OCI-LY3 (cell line): ENCODE data around the gene RDH8.
"Not testable (repeated sequence)": the region's sequence is repeated elsewhere in the genome, so short reads cannot be mapped to it uniquely, and the experiment has no call there.

Source experiments
- H2AFZ ChIP-seq: fragments of 200-600, 300-600 bp; shearing (Covaris generic); 2 replicates; pipeline ENCODE4 v1.6.0; 2014; ENCODE audit warnings: antibody characterized with exemption, low read depth, low read length
- H3K27ac ChIP-seq: fragments of 200-600, 300-600 bp; sonication (generic); 2 replicates; pipeline ENCODE4 v1.5.1; 2014; ENCODE audit warnings: mild to moderate bottlenecking, low read length, moderate library complexity, mixed read lengths
- H3K27me3 ChIP-seq: fragments of 200-600, 300-600 bp; sonication (generic); 2 replicates; pipeline ENCODE4 v1.6.1; 2014; ENCODE audit warnings: low read depth, low read length, mixed read lengths
- H3K36me3 ChIP-seq: fragments of 200-600, 300-600 bp; sonication (generic); replicated peaks from 2 replicates; pipeline ENCODE3; 2014; ENCODE audit warnings: low read depth, low read length, mixed read lengths
- H3K4me1 ChIP-seq: fragments of 300-600, 200-600 bp; sonication (generic); 2 replicates; pipeline ENCODE4 v1.6.1; 2014; ENCODE audit warnings: low read length, mixed read lengths
- H3K4me2 ChIP-seq: fragments of 200-600, 300-600 bp; sonication (generic); 2 replicates; pipeline ENCODE4 v1.6.1; 2014; ENCODE audit warnings: low read length, mixed read lengths
- H3K4me3 ChIP-seq: fragments of 300-600, 200-600 bp; sonication (generic); 2 replicates; pipeline ENCODE4 v1.5.1; 2014; ENCODE audit warnings: antibody characterized with exemption, mild to moderate bottlenecking, low read length, moderate library complexity
- H3K79me2 ChIP-seq: fragments of 300-600, 200-600 bp; shearing (Covaris generic); 2 replicates; pipeline ENCODE4 v1.6.1; 2014; ENCODE audit warnings: mild to moderate bottlenecking, low read length, mixed read lengths
- H3K9ac ChIP-seq: fragments of 300-600, 200-600 bp; shearing (Covaris generic); 2 replicates; pipeline ENCODE4 v1.6.0; 2014; ENCODE audit warnings: mild to moderate bottlenecking, low read length, moderate library complexity
- H3K9me3 ChIP-seq: fragments of 200-600, 300-600 bp; shearing (Covaris generic); 2 replicates; pipeline ENCODE4 v1.6.1; 2014; ENCODE audit warnings: low read length, mixed read lengths; ENCODE audit not compliant: insufficient read depth
- H4K20me1 ChIP-seq: fragments of 200-600, 300-600 bp; sonication (generic); 2 replicates; pipeline ENCODE4 v1.6.1; 2016; ENCODE audit warnings: low read length, mixed read lengths; ENCODE audit not compliant: insufficient read depth
- CTCF ChIP-seq: fragments of 200-600, 300-600 bp; sonication (generic); IDR thresholded peaks from 2 replicates; pipeline ENCODE4 v1.5.1; 2014; ENCODE audit warnings: antibody characterized with exemption, low read length, low read depth
- EZH2phosphoT487 ChIP-seq: fragments of 200-600 bp; shearing (Covaris generic); IDR thresholded peaks from 2 replicates; pipeline ENCODE4 v1.6.1; 2018; ENCODE audit warnings: antibody characterized with exemption, mixed run types, low read depth

Gene RDH8

GRCh38 chr19:10019246-10019645, 6.0 kb downstream of the RDH8 start:
- no peak overlapping the region for H3K27ac ChIP-seq
- H3K27me3 ChIP-seq = peaks cover under 1% of the 10 kb centered on the region
- H3K9ac ChIP-seq = no peak overlapping the region
- no peak overlapping the region for H3K4me2 ChIP-seq
- H3K4me3 ChIP-seq = no peak overlapping the region
- H3K4me1 ChIP-seq = no peaks in the 10 kb centered on the region
- TF ChIP-seq CTCF (no peak), EZH2phosphoT487 (no peak)
- no peak overlapping the region for H2AFZ ChIP-seq
- H3K9me3 ChIP-seq = no peaks in the 10 kb centered on the region
- no peaks in the 10 kb centered on the region for H3K36me3 ChIP-seq
- no peaks in the 10 kb centered on the region for H3K79me2 ChIP-seq
- no peaks in the 10 kb centered on the region for H4K20me1 ChIP-seq

GRCh38 chr19:10020851-10021250, 7.6 kb downstream of the RDH8 start:
- Histone ChIP-seq H4K20me1 (no peaks in the 10 kb centered on the region), H3K27ac (no peak overlapping the region)

GRCh38 chr19:10021446-10021845, 8.2 kb downstream of the RDH8 start:
- no peak for TF ChIP-seq CTCF
- no peak for TF ChIP-seq EZH2phosphoT487
- Histone ChIP-seq H4K20me1 (no peaks in the 10 kb centered on the region), H3K4me3 (no peak overlapping the region), H3K27me3 (peaks cover 4% of the 10 kb centered on the region), H3K9ac (no peak overlapping the region), H3K4me1 (no peaks in the 10 kb centered on the region), H2AFZ (no peak overlapping the region), H3K9me3 (no peaks in the 10 kb centered on the region), H3K36me3 (no peaks in the 10 kb centered on the region), H3K79me2 (no peaks in the 10 kb centered on the region), H3K27ac (no peak overlapping the region), H3K4me2 (no peak overlapping the region)

More at GRCh38 chr19:10020851-10021250, 7.6 kb downstream of the RDH8 start:
- Histone ChIP-seq H3K4me2 (no peak overlapping the region), H3K79me2 (no peaks in the 10 kb centered on the region), H3K4me1 (no peaks in the 10 kb centered on the region), H3K9ac (no peak overlapping the region), H2AFZ (no peak overlapping the region), H3K9me3 (no peaks in the 10 kb centered on the region), H3K27me3 (peaks cover 4% of the 10 kb centered on the region), H3K4me3 (no peak overlapping the region), H3K36me3 (no peaks in the 10 kb centered on the region)
- TF ChIP-seq CTCF = no peak
- no peak for TF ChIP-seq EZH2phosphoT487

- H3K9ac ChIP-seq = no peak overlapping the region
- peaks cover 9% of the 10 kb centered on the region for H3K27me3 ChIP-seq
- H3K27ac ChIP-seq = no peak overlapping the region
- no peaks in the 10 kb centered on the region for H3K36me3 ChIP-seq
- H3K9me3 ChIP-seq = no peaks in the 10 kb centered on the region
- no peak overlapping the region for H3K4me3 ChIP-seq
- no peaks in the 10 kb centered on the region for H4K20me1 ChIP-seq
- H3K79me2 ChIP-seq = no peaks in the 10 kb centered on the region
- H3K4me1 ChIP-seq = no peaks in the 10 kb centered on the region
- no peak for TF ChIP-seq EZH2phosphoT487
- H3K4me2 ChIP-seq = no peak overlapping the region
- no peak overlapping the region for H2AFZ ChIP-seq
These were observed 8.6 kb downstream of the RDH8 start for GRCh38 chr19:10021863-10022262.

GRCh38 chr19:10023096-10023495, 9.8 kb downstream of the RDH8 start:
- not testable (repeated sequence) for H3K9ac ChIP-seq, H3K27ac ChIP-seq, H3K4me1 ChIP-seq, H3K4me3 ChIP-seq, H3K9me3 ChIP-seq, H4K20me1 ChIP-seq, H2AFZ ChIP-seq, H3K4me2 ChIP-seq, H3K79me2 ChIP-seq, H3K36me3 ChIP-seq
- H3K27me3 ChIP-seq = peaks cover 15% of the 10 kb centered on the region
